ENCODE data around the gene MIPOL1. TPM values are rescaled to one million over a fixed set of nuclear protein-coding genes. Genes with fewer than 3 reads are reported as not detected.

MIPOL1 gene
- total and polyA plus RNA-seq, 7 experiments from 2014 or later: 0.12 to 0.69 (median 0.27) TPM; not detected in 4

GRCh38 chr14:37413050-37413449 is 215.3 kb downstream of the MIPOL1 start:
- ChIA-PET POLR2A (no interaction called here), CTCF (no interaction called here)
- no peak for ATAC-seq

GRCh38 chr14:37413504-37414003 is 215.8 kb downstream of the MIPOL1 start:
- no peak overlapping the region for H3K4me3 Mint-ChIP-seq
- ATAC-seq (no peak), DNase-seq (no peak)
- ChIA-PET CTCF (no interaction called here), POLR2A (no interaction called here)
- H3K27me3 Mint-ChIP-seq: no peaks in the 10 kb centered on the region
- H3K36me3 Mint-ChIP-seq: no peaks in the 10 kb centered on the region
- H3K36me3 ChIP-seq (ENCODE audit: control insufficient read depth in 2 of 3, insufficient read depth in 3 of 3, low read length in 3 of 3): no peaks in the 10 kb centered on the region
- intact Hi-C loops (cut with micrococcal nuclease): no loop called here
- H3K27ac Mint-ChIP-seq: no peak overlapping the region
- H3K4me1 Mint-ChIP-seq: no peaks in the 10 kb centered on the region
- H3K4me3 ChIP-seq (ENCODE audit: low read length): no peak overlapping the region
- no peaks in the 10 kb centered on the region for H3K4me1 ChIP-seq (ENCODE audit: control insufficient read depth in 2 of 2, insufficient read depth in 2 of 2, low read length in 2 of 2)
- H3K9me3 ChIP-seq (ENCODE audit: control insufficient read depth in 2 of 3, low read length in 3 of 3): no peaks in the 10 kb centered on the region
- H3K27me3 ChIP-seq (ENCODE audit: control insufficient read depth in 2 of 2, insufficient read depth in 2 of 2, low read length in 2 of 2): no peaks in the 10 kb centered on the region
- H3K27ac ChIP-seq (ENCODE audit: low read depth, low read length): no peak overlapping the region
- peaks cover 0 to 7% (median 1%) of the 10 kb centered on the region in 11 donors for H3K9me3 Mint-ChIP-seq

More at GRCh38 chr14:37413050-37413449, 215.3 kb downstream of the MIPOL1 start:
- intact Hi-C loops (cut with micrococcal nuclease): no loop called here
- Histone ChIP-seq H3K4me1 (ENCODE audit: control insufficient read depth in 2 of 2, insufficient read depth in 2 of 2, low read length in 2 of 2) (no peaks in the 10 kb centered on the region), H3K9me3 (ENCODE audit: control insufficient read depth in 2 of 3, low read length in 3 of 3) (no peaks in the 10 kb centered on the region), H3K27me3 (ENCODE audit: control insufficient read depth in 2 of 2, insufficient read depth in 2 of 2, low read length in 2 of 2) (no peaks in the 10 kb centered on the region), H3K36me3 (ENCODE audit: control insufficient read depth in 2 of 3, insufficient read depth in 3 of 3, low read length in 3 of 3) (no peaks in the 10 kb centered on the region), H3K4me3 (ENCODE audit: low read length) (no peak overlapping the region), H3K27ac (ENCODE audit: low read depth, low read length) (no peak overlapping the region)
- Mint-ChIP-seq H3K9me3 (peaks cover 0 to 7% (median 1%) of the 10 kb centered on the region in 11 donors), H3K4me3 (no peak overlapping the region), H3K4me1 (no peaks in the 10 kb centered on the region), H3K36me3 (no peaks in the 10 kb centered on the region), H3K27me3 (no peaks in the 10 kb centered on the region), H3K27ac (no peak overlapping the region)
- no peak for DNase-seq

DNA sequence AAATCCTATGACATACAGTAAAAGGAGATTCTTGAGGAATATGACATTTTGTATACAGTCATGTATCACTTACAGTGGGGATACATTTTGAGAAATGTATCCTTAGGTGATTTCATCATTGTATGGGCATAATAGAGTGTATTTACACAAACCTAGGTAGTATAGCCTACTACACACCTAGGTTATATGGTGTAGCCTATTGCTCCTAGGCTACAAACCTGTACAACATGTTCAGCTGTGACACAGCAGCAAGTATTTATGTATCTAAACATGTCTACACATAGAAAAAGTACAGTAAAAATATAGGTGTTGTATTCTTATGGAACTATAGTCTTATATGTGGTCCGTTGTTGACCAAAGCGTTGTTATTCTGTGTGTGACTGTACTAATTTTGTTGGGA is 218.5 kb downstream of the MIPOL1 start:
- Histone ChIP-seq H3K27ac (ENCODE audit: low read depth, low read length) (no peak overlapping the region), H3K27me3 (ENCODE audit: control insufficient read depth in 2 of 2, insufficient read depth in 2 of 2, low read length in 2 of 2) (no peaks in the 10 kb centered on the region), H3K9me3 (ENCODE audit: control insufficient read depth in 2 of 3, low read length in 3 of 3) (no peaks in the 10 kb centered on the region), H3K4me1 (ENCODE audit: control insufficient read depth in 2 of 2, insufficient read depth in 2 of 2, low read length in 2 of 2) (no peaks in the 10 kb centered on the region), H3K36me3 (ENCODE audit: control insufficient read depth in 2 of 3, insufficient read depth in 3 of 3, low read length in 3 of 3) (no peaks in the 10 kb centered on the region), H3K4me3 (ENCODE audit: low read length) (no peak overlapping the region)
- Mint-ChIP-seq H3K27ac (no peak overlapping the region), H3K27me3 (no peaks in the 10 kb centered on the region), H3K4me1 (no peaks in the 10 kb centered on the region), H3K4me3 (no peak overlapping the region), H3K9me3 (peaks cover 0 to 5% (median 0%) of the 10 kb centered on the region in 11 donors), H3K36me3 (no peaks in the 10 kb centered on the region)
- intact Hi-C loops (cut with micrococcal nuclease): no loop called here
- POLR2A ChIA-PET: interaction anchor here (0.6 kb wide), 1 partner anchor 111 kb away, joined by 3 read pairs; no protein-coding TSS in a partner anchor
- CTCF ChIA-PET: no interaction called here
- DNase-seq (no peak), ATAC-seq (no peak)

- Histone ChIP-seq H3K27me3 (ENCODE audit: control insufficient read depth in 2 of 2, insufficient read depth in 2 of 2, low read length in 2 of 2) (no peaks in the 10 kb centered on the region), H3K4me1 (ENCODE audit: control insufficient read depth in 2 of 2, insufficient read depth in 2 of 2, low read length in 2 of 2) (no peaks in the 10 kb centered on the region), H3K27ac (ENCODE audit: low read depth, low read length) (no peak overlapping the region), H3K9me3 (ENCODE audit: control insufficient read depth in 2 of 3, low read length in 3 of 3) (no peaks in the 10 kb centered on the region), H3K4me3 (ENCODE audit: low read length) (no peak overlapping the region), H3K36me3 (ENCODE audit: control insufficient read depth in 2 of 3, insufficient read depth in 3 of 3, low read length in 3 of 3) (no peaks in the 10 kb centered on the region)
- peaks cover 0 to 5% (median 0%) of the 10 kb centered on the region in 11 donors for H3K9me3 Mint-ChIP-seq
- no peak for ATAC-seq
- no peaks in the 10 kb centered on the region for H3K36me3 Mint-ChIP-seq
- H3K27me3 Mint-ChIP-seq: no peaks in the 10 kb centered on the region
- no peak overlapping the region for H3K4me3 Mint-ChIP-seq
- CTCF ChIA-PET: no interaction called here
- intact Hi-C loops (cut with micrococcal nuclease): no loop called here
- POLR2A ChIA-PET: no interaction called here
- H3K27ac Mint-ChIP-seq: no peak overlapping the region
- H3K4me1 Mint-ChIP-seq: no peaks in the 10 kb centered on the region
- DNase-seq: no peak
Measured at GRCh38 chr14:37417151-37417550, 219.4 kb downstream of the MIPOL1 start.

GRCh38 chr14:37417833-37418232 is 220.1 kb downstream of the MIPOL1 start:
- intact Hi-C loops (cut with micrococcal nuclease): no loop called here
- ChIA-PET POLR2A (no interaction called here), CTCF (no interaction called here)
- H3K27ac Mint-ChIP-seq: no peak overlapping the region
- H3K4me3 Mint-ChIP-seq: no peak overlapping the region
- no peaks in the 10 kb centered on the region for H3K36me3 Mint-ChIP-seq
- Histone ChIP-seq H3K4me3 (ENCODE audit: low read length) (no peak overlapping the region), H3K27me3 (ENCODE audit: control insufficient read depth in 2 of 2, insufficient read depth in 2 of 2, low read length in 2 of 2) (no peaks in the 10 kb centered on the region), H3K4me1 (ENCODE audit: control insufficient read depth in 2 of 2, insufficient read depth in 2 of 2, low read length in 2 of 2) (no peaks in the 10 kb centered on the region), H3K27ac (ENCODE audit: low read depth, low read length) (no peak overlapping the region), H3K36me3 (ENCODE audit: control insufficient read depth in 2 of 3, insufficient read depth in 3 of 3, low read length in 3 of 3) (no peaks in the 10 kb centered on the region), H3K9me3 (ENCODE audit: control insufficient read depth in 2 of 3, low read length in 3 of 3) (no peaks in the 10 kb centered on the region)
- no peaks in the 10 kb centered on the region for H3K4me1 Mint-ChIP-seq
- no peaks in the 10 kb centered on the region for H3K27me3 Mint-ChIP-seq
- peaks cover 0 to 5% (median 0%) of the 10 kb centered on the region in 11 donors for H3K9me3 Mint-ChIP-seq
- DNase-seq (no peak), ATAC-seq (no peak)

DNA sequence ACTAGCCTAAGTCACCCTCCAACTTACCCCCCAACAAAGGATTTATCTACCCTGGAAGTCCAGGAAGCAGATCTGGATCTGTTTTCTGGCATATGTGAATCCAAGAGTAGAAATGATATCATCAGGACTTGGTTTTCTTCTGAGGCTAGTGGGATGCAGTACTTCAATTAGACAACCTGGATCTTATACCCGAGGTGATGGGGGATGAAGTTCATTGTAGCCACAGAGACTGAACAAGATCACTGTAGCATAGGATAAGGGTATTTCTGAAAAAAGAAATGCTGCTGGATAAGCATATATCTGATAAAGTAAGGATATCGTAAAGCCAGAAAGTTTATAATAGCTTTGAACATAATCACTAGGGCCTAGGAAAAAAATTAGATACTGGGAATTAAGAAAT is 222.9 kb downstream of the MIPOL1 start:
- Histone ChIP-seq H3K4me1 (ENCODE audit: control insufficient read depth in 2 of 2, insufficient read depth in 2 of 2, low read length in 2 of 2) (no peaks in the 10 kb centered on the region), H3K27ac (ENCODE audit: low read depth, low read length) (no peak overlapping the region), H3K27me3 (ENCODE audit: control insufficient read depth in 2 of 2, insufficient read depth in 2 of 2, low read length in 2 of 2) (no peaks in the 10 kb centered on the region), H3K36me3 (ENCODE audit: control insufficient read depth in 2 of 3, insufficient read depth in 3 of 3, low read length in 3 of 3) (no peaks in the 10 kb centered on the region), H3K9me3 (ENCODE audit: control insufficient read depth in 2 of 3, low read length in 3 of 3) (no peaks in the 10 kb centered on the region), H3K4me3 (ENCODE audit: low read length) (no peak overlapping the region)
- ChIA-PET CTCF (no interaction called here), POLR2A (no interaction called here)
- Mint-ChIP-seq H3K27ac (no peak overlapping the region), H3K27me3 (no peaks in the 10 kb centered on the region), H3K4me3 (no peak overlapping the region), H3K36me3 (no peaks in the 10 kb centered on the region), H3K4me1 (no peaks in the 10 kb centered on the region), H3K9me3 (peaks cover 0 to 7% (median 0%) of the 10 kb centered on the region in 11 donors)
- intact Hi-C loops (cut with micrococcal nuclease): no loop called here
- DNase-seq (no peak), ATAC-seq (no peak)

DNA sequence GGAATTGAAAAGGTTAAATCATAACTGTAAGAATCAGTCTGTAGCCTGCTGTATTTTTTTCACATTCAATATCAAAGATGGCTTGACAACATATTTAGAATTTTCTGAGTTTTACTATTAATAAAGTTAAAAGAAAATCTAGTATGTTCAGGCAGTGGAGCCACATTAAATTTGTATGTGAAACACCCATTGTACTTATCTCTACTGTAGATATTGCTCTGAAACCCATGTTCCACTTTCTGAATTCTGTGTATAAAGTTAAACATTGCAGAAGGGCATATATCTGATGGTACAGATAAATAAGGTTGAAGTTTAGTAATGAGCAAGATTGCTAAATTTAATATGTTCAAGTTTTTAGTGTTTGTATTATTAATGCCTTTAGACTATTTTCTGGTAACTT is 224.6 kb downstream of the MIPOL1 start:
- peaks cover 0 to 11% (median 0%) of the 10 kb centered on the region in 11 donors for H3K9me3 Mint-ChIP-seq
- Histone ChIP-seq H3K9me3 (ENCODE audit: control insufficient read depth in 2 of 3, low read length in 3 of 3) (no peaks in the 10 kb centered on the region), H3K36me3 (ENCODE audit: control insufficient read depth in 2 of 3, insufficient read depth in 3 of 3, low read length in 3 of 3) (no peaks in the 10 kb centered on the region), H3K4me3 (ENCODE audit: low read length) (no peak overlapping the region), H3K4me1 (ENCODE audit: control insufficient read depth in 2 of 2, insufficient read depth in 2 of 2, low read length in 2 of 2) (no peaks in the 10 kb centered on the region), H3K27me3 (ENCODE audit: control insufficient read depth in 2 of 2, insufficient read depth in 2 of 2, low read length in 2 of 2) (no peaks in the 10 kb centered on the region), H3K27ac (ENCODE audit: low read depth, low read length) (no peak overlapping the region)
- DNase-seq (no peak), ATAC-seq (no peak)
- H3K27ac Mint-ChIP-seq: no peak overlapping the region
- POLR2A ChIA-PET: no interaction called here
- no peak overlapping the region for H3K4me3 Mint-ChIP-seq
- intact Hi-C loops (cut with micrococcal nuclease): no loop called here
- H3K36me3 Mint-ChIP-seq: no peaks in the 10 kb centered on the region
- no peaks in the 10 kb centered on the region for H3K27me3 Mint-ChIP-seq
- CTCF ChIA-PET: no interaction called here
- no peaks in the 10 kb centered on the region for H3K4me1 Mint-ChIP-seq
